Measurements from ENCODE around the gene LRP3. TPM values are rescaled to one million over a fixed set of nuclear protein-coding genes. Genes with fewer than 3 reads are reported as not detected.

LRP3 gene
- total and polyA plus RNA-seq, 9 donors = 1.2 to 138 (median 82.7) TPM

DNA sequence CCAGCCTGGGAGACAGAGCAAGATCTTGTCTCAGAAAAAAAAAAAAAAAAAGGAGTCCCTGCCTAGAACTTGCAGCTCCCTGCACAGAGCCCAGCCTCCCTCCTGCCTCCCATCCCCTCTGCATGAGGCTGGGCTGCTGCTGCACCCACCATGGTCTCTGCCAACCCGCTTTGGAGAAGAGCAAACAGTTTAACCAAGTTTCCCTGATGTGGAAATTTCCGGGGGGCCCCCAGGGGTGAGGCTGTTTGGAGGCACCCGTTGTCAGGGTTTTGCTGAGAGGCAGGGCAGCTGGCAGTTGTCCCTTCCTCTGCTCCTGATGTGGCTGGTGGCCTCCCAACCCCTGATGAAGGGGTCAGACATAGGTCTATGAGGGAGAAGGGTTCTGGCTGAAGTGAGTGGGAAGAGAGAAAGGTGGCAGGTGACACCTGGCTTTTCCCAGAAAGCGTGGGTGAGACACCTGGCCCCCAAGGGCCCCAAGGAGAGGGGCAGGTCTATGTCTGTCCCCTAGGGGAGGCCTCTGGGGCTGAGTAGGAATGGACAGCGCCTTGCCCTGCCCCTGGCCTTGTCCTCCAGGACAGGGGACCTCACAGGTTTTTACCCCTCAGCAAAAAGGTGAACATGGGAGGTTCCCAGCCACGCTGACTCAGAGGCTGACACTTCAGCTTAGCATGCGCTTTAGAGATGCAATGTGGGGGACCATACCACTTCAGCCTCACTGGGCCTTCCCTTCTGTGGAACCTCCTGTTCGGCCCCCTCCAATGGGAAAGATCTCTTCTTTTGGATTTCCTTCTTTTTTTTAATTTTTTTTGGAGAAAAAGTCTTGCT is 5.5 kb downstream of the LRP3 start:
- Histone ChIP-seq H3K36me3 (no peaks in the 10 kb centered on the region), H3K27ac (no peak overlapping the region), H3K4me3 (no peak overlapping the region), H3K4me1 (ENCODE audit: insufficient read depth) (peaks cover 10% of the 10 kb centered on the region), H3K27me3 (no peaks in the 10 kb centered on the region), H3K9me3 (no peaks in the 10 kb centered on the region)
- intact Hi-C loops (cut with DNase I) = loop anchor here in 2 of 4 donors (10.0 kb wide), 2 partner anchors 55 to 225 kb away; partner anchors contain the start of genes CEP89 (in 1 of the 2) and FAAP24 (in 1 of the 2)
- DNase-seq = no peak
- 69 to 80% (median 75%) methylated on average over 8 of the region's 8 CpGs for WGBS, 3 donors
- TF ChIP-seq POLR2A (IDR thresholded peaks at IDR 0.05) = no peak
- TF ChIP-seq EP300 (IDR thresholded peaks at IDR 0.05) = no peak
- TF ChIP-seq CTCF (IDR thresholded peaks at IDR 0.05) = no peak

DNA sequence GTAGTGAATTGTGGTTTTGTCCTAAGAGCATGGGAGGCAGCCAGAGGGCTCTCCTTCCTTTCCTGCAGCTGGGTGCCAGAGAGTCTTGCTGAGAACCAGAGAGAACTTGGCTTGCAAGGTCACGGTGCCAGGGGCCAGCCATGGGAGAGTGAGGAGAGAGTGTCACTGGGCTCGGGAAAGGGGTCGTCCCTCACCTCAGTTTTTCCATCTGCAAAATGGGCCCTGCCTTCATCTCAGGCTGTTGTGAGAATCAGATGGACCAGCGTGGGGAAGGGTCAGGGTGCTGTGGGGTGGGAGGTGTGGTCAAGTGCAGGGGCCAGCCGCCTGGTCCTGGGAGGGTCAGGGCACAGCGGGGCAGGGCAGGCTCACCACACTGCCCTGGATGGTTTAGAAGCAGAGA is 7.3 kb downstream of the LRP3 start:
- Histone ChIP-seq H3K36me3 (no peaks in the 10 kb centered on the region), H3K9me3 (no peaks in the 10 kb centered on the region), H3K27ac (no peak overlapping the region), H3K4me1 (ENCODE audit: insufficient read depth) (peaks cover under 1% of the 10 kb centered on the region), H3K27me3 (no peaks in the 10 kb centered on the region), H3K4me3 (no peak overlapping the region)
- intact Hi-C loops (cut with DNase I) = loop anchor here in 2 of 4 donors (10.0 kb wide), 2 partner anchors 57 to 227 kb away; partner anchors contain the start of genes CEP89 (in 1 of the 2) and FAAP24 (in 1 of the 2)
- no peak for DNase-seq
- no peak for TF ChIP-seq CTCF (IDR thresholded peaks at IDR 0.05)
- TF ChIP-seq EP300 (IDR thresholded peaks at IDR 0.05) = no peak
- no peak for TF ChIP-seq POLR2A (IDR thresholded peaks at IDR 0.05)
- WGBS, 3 donors = 83 to 89% (median 85%) methylated on average over 6 of the region's 6 CpGs

DNA sequence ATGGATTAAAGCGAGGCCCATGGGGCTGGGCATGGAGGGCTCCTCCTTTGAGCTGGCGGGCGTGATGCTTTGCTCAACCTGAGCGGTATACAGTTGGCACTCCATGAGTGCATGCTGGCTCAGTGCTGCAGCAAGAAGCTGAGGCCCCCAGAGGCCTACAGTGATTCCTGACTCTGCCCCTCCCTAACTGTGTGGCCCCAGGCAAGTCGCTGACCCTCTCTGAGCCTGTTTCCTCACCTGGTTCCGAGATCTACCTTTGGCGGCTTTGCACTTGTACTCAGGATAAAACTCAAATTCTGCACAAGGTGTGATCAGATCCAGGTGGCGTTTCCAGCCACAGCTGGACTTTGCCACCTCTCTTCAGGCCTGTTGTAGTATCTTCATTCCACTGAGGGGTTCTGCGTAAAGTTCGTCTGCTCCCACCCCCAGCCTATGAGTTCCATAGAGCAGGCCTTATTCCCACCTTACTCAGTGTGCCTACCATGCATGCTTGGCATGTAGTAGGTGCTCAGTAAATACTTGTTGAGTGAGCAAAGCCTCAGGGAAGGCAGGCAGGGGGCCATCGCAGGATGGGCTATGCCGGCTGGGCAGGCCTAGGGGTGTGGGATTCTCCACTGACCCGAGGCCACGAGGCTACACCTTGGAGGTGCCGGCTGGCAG is 7.9 kb downstream of the LRP3 start:
- H3K4me1 ChIP-seq (ENCODE audit: insufficient read depth) = no peaks in the 10 kb centered on the region
- intact Hi-C loops (cut with DNase I) = loop anchor here in 2 of 4 donors (10.0 kb wide), 2 partner anchors 57 to 227 kb away; partner anchors contain the start of genes CEP89 (in 1 of the 2) and FAAP24 (in 1 of the 2)
- WGBS, 3 donors = 91 to 92% (median 92%) methylated on average over 15 of the region's 15 CpGs
- no peak overlapping the region for H3K27ac ChIP-seq
- no peaks in the 10 kb centered on the region for H3K27me3 ChIP-seq
- TF ChIP-seq POLR2A (IDR thresholded peaks at IDR 0.05) = no peak
- no peaks in the 10 kb centered on the region for H3K9me3 ChIP-seq
- H3K4me3 ChIP-seq = no peak overlapping the region
- DNase-seq = no peak
- no peaks in the 10 kb centered on the region for H3K36me3 ChIP-seq

GRCh38 chr19:33202546-33203507 is 8.7 kb downstream of the LRP3 start:
- intact Hi-C loops (cut with DNase I) = loop anchor here in 2 of 4 donors (10.0 kb wide), 2 partner anchors 58 to 228 kb away; partner anchors contain the start of genes CEP89 (in 1 of the 2) and FAAP24 (in 1 of the 2)

More at GRCh38 chr19:33202546-33203507, 8.7 kb downstream of the LRP3 start:
- no peak overlapping the region for H3K4me3 ChIP-seq
- H3K9me3 ChIP-seq = no peaks in the 10 kb centered on the region
- no peak overlapping the region for H3K27ac ChIP-seq
- no peaks in the 10 kb centered on the region for H3K36me3 ChIP-seq
- no peak for TF ChIP-seq CTCF (IDR thresholded peaks at IDR 0.05)
- no peak for TF ChIP-seq POLR2A (IDR thresholded peaks at IDR 0.05)
- no peak for TF ChIP-seq EP300 (IDR thresholded peaks at IDR 0.05)
- no peaks in the 10 kb centered on the region for H3K4me1 ChIP-seq (ENCODE audit: insufficient read depth)
- no peak for DNase-seq
- H3K27me3 ChIP-seq = no peaks in the 10 kb centered on the region
- WGBS, 3 donors = 83 to 87% (median 83%) methylated on average over 27 of the region's 27 CpGs

Measured in ovary (tissue), 9 donors.